Chondrocyte (in vitro differentiated cells): ENCODE results near the gene KLF7. TPM values are rescaled to one million over a fixed set of nuclear protein-coding genes. Genes with fewer than 3 reads are reported as not detected.

ENCODE experiments used
- DNase-seq: peaks from one replicate; pipeline ENCODE4 v3.0.0; 2021; ENCODE audit warnings: mixed read lengths, low spot score
- H3K27ac Mint-ChIP-seq: one replicate; pipeline ENCODE4 v1.8.0; 2021; ENCODE audit warnings: mild to moderate bottlenecking, moderate library complexity, mixed read lengths; ENCODE audit not compliant: unreplicated experiment
- H3K27me3 Mint-ChIP-seq: 2 replicates; pipeline ENCODE4 v1.8.0; 2021; ENCODE audit warnings: low read depth, mixed read lengths
- H3K36me3 Mint-ChIP-seq: 2 replicates; pipeline ENCODE4 v1.8.0; 2021; ENCODE audit warnings: low read depth, mixed read lengths
- H3K4me1 Mint-ChIP-seq: 2 replicates; pipeline ENCODE4 v1.8.0; 2021; ENCODE audit warnings: low read depth, mild to moderate bottlenecking, mixed read lengths
- H3K4me3 Mint-ChIP-seq: one replicate; pipeline ENCODE4 v1.8.0; 2021; ENCODE audit warnings: mild to moderate bottlenecking, moderate library complexity, mixed read lengths; ENCODE audit not compliant: unreplicated experiment
- H3K9me3 Mint-ChIP-seq: 2 replicates; pipeline ENCODE4 v1.8.0; 2021; ENCODE audit warnings: low read depth, mixed read lengths
- CTCF ChIP-seq: fragments of 200-600 bp; sonication (generic); IDR thresholded peaks from 2 replicates; pipeline ENCODE4 v1.5.0; 2021; ENCODE audit warnings: antibody characterized with exemption, mild to moderate bottlenecking, moderate library complexity
- total RNA-seq: library from RNA; stranded (reverse); gene quantifications from 3 replicates; pipeline ENCODE4 v1.2.1, GENCODE V29; 2021

The KLF7 gene
- total RNA-seq, 1 donor from 2014 or later = 38.5 TPM

- no peak for DNase-seq
- Mint-ChIP-seq H3K9me3 (no peaks in the 10 kb centered on the region), H3K27me3 (no peaks in the 10 kb centered on the region), H3K4me3 (no peak overlapping the region), H3K27ac (no peak overlapping the region), H3K36me3 (peaks cover 44% of the 10 kb centered on the region), H3K4me1 (peaks cover 23% of the 10 kb centered on the region)
- TF ChIP-seq CTCF = no peak
Observed at GRCh38 chr2:207077266-207077665, 88.5 kb downstream of the KLF7 start.

GRCh38 chr2:207075456-207075855 is 90.3 kb downstream of the KLF7 start:
- no peak for DNase-seq
- Mint-ChIP-seq H3K27me3 (no peaks in the 10 kb centered on the region), H3K27ac (no peak overlapping the region), H3K9me3 (no peaks in the 10 kb centered on the region), H3K4me3 (no peak overlapping the region), H3K36me3 (peaks cover 27% of the 10 kb centered on the region), H3K4me1 (peaks cover 23% of the 10 kb centered on the region)
- TF ChIP-seq CTCF = no peak

GRCh38 chr2:207073801-207074678 is 91.7 kb downstream of the KLF7 start:
- H3K27me3 Mint-ChIP-seq = no peaks in the 10 kb centered on the region
- H3K9me3 Mint-ChIP-seq = no peaks in the 10 kb centered on the region
- H3K4me1 Mint-ChIP-seq = peaks cover 26% of the 10 kb centered on the region
- no peak overlapping the region for H3K4me3 Mint-ChIP-seq
- peaks cover 16% of the 10 kb centered on the region for H3K36me3 Mint-ChIP-seq
- TF ChIP-seq CTCF = peak; percentile 22
- H3K27ac Mint-ChIP-seq = peak overlapping the region; percentile 14
- DNase-seq = no peak

GRCh38 chr2:207073412-207073800 is 92.3 kb downstream of the KLF7 start:
- Mint-ChIP-seq H3K27me3 (no peaks in the 10 kb centered on the region), H3K36me3 (peaks cover 16% of the 10 kb centered on the region), H3K4me3 (no peak overlapping the region), H3K9me3 (no peaks in the 10 kb centered on the region), H3K27ac (no peak overlapping the region), H3K4me1 (peaks cover 26% of the 10 kb centered on the region)
- DNase-seq = no peak
- no peak for TF ChIP-seq CTCF

- Mint-ChIP-seq H3K36me3 (peaks cover 16% of the 10 kb centered on the region), H3K27me3 (no peaks in the 10 kb centered on the region), H3K27ac (no peak overlapping the region), H3K4me1 (peaks cover 26% of the 10 kb centered on the region), H3K4me3 (no peak overlapping the region), H3K9me3 (no peaks in the 10 kb centered on the region)
- no peak for DNase-seq
- TF ChIP-seq CTCF = no peak
Observed at GRCh38 chr2:207072571-207072970, 93.2 kb downstream of the KLF7 start.
